Adipose tissue (tissue), 3 donors: ENCODE results near the gene VPS26A. TPM values are rescaled to one million over a fixed set of nuclear protein-coding genes. Genes with fewer than 3 reads are reported as not detected.

Experiments used
- H3K27ac ChIP-seq: one replicate; pipeline ENCODE4 v1.5.1; 2013; ENCODE audit warnings: low read depth, low read length
- WGBS, 3 donors: extraction: QIAGEN DNeasy Blood & Tissue Kit; methylation state at CpG; one replicate each; pipeline ENCODE4 v1.1.7; 2013; 5-methylcytosine and 5-hydroxymethylcytosine counted together
- polyA plus RNA-seq, 3 donors: library from polyadenylated mRNA; stranded (reverse); fragments of 200-250 nt; gene quantifications; one replicate each; pipeline ENCODE4 v1.2.3, GENCODE V29; 2013
- donor health status: healthy with polysubstance abuse.
- donor health status: Bipolar disorder and iron deficiency.
- donor health status: healthy.

VPS26A gene
- polyA plus RNA-seq, 3 donors = 13.1 to 45.2 (median 33.4) TPM

GRCh38 chr10:69211524-69211923 is 87.5 kb downstream of the VPS26A start:
- 79 to 91% (median 89%) methylated on average over 3 of the region's 3 CpGs for WGBS, 3 donors
- H3K27ac ChIP-seq = no peak overlapping the region

- WGBS, 3 donors = 49 to 60% (median 57%) methylated on average over 5 of the region's 5 CpGs
- H3K27ac ChIP-seq = no peak overlapping the region
These were observed 89.8 kb downstream of the VPS26A start for GRCh38 chr10:69213591-69214311.

GRCh38 chr10:69214666-69215131 is 90.7 kb downstream of the VPS26A start:
- no peak overlapping the region for H3K27ac ChIP-seq
- 74 to 83% (median 83%) methylated on average over 6 of the region's 6 CpGs for WGBS, 3 donors

GRCh38 chr10:69215405-69216171 is 91.6 kb downstream of the VPS26A start:
- 27 to 32% (median 28%) methylated on average over 10 of the region's 10 CpGs for WGBS, 3 donors
- no peak overlapping the region for H3K27ac ChIP-seq

- WGBS, 3 donors = 86 to 88% (median 86%) methylated on average over 11 of the region's 11 CpGs
These were observed 92.7 kb downstream of the VPS26A start for GRCh38 chr10:69216577-69217118.

GRCh38 chr10:69217119-69217754 is 93.3 kb downstream of the VPS26A start:
- no peak overlapping the region for H3K27ac ChIP-seq
- WGBS, 3 donors = 63 to 80% (median 79%) methylated on average over 4 of the region's 4 CpGs

More at GRCh38 chr10:69216577-69217118, 92.7 kb downstream of the VPS26A start:
- no peak overlapping the region for H3K27ac ChIP-seq

GRCh38 chr10:69218831-69219230 is 94.9 kb downstream of the VPS26A start:
- WGBS, 3 donors = 90 to 93% (median 93%) methylated on average over 6 of the region's 6 CpGs

GRCh38 chr10:69220041-69220451 is 96.1 kb downstream of the VPS26A start, which contains the start of gene HKDC1:
Gene HKDC1 (plus strand): TSS chr10:69220332. CDS start chr10:69220436, 104 bp downstream.
- no peak within 1 kb of the TSS for H3K27ac ChIP-seq
- WGBS, 3 donors = 30 to 85% (median 83%) methylated on average over 8 of the region's 8 CpGs

More at GRCh38 chr10:69218831-69219230, 94.9 kb downstream of the VPS26A start:
- no peak overlapping the region for H3K27ac ChIP-seq

GRCh38 chr10:69220507-69220906 is 96.5 kb downstream of the VPS26A start:
- no peak overlapping the region for H3K27ac ChIP-seq
- 48 to 88% (median 86%) methylated on average over 9 of the region's 9 CpGs for WGBS, 3 donors

Other genes with a start within 250 kb of the VPS26A start
- gene DDX50, start 222.9 kb upstream of the VPS26A start, polyA plus RNA-seq = 10 to 100 TPM; 22.0 to 33.4 (median 25.5) TPM
- 10 to 100 TPM; 25.7 to 96.1 (median 48.8) TPM for gene DDX21, start 168.0 kb upstream of the VPS26A start, polyA plus RNA-seq
- gene KIFBP, start 135.4 kb upstream of the VPS26A start, polyA plus RNA-seq = 10 to 100 TPM in 2 of 3 donors, 1 to 10 TPM in 1; 7.0 to 22.3 (median 17.9) TPM
- gene SRGN, start 36.1 kb upstream of the VPS26A start, polyA plus RNA-seq = 100 to 1,000 TPM in 2 of 3 donors, 10 to 100 TPM in 1; 32.0 to 290 (median 181) TPM
- gene SUPV3L1, start 56.1 kb downstream of the VPS26A start, polyA plus RNA-seq = 10 to 100 TPM; 13.6 to 37.1 (median 29.4) TPM
- gene HKDC1, start 96.2 kb downstream of the VPS26A start, polyA plus RNA-seq = 1 to 10 TPM in 1 of 3 donors, under 1 TPM in 1, not detected in 1; 0.13 to 2.6 TPM
- gene HK1, start 154.3 kb downstream of the VPS26A start, polyA plus RNA-seq = 10 to 100 TPM; 12.2 to 52.5 (median 29.6) TPM